DOHH2 (cell line): ENCODE measurements around the gene HSPB2.

Experiments used
- CTCF ChIP-seq: fragments of 200-600 bp; sonication (generic); IDR thresholded peaks from one replicate; pipeline ENCODE4 v1.5.1; 2014; ENCODE audit warnings: antibody characterized with exemption, mild to moderate bottlenecking, low read depth, low read length; ENCODE audit not compliant: poor library complexity, severe bottlenecking
- EZH2phosphoT487 ChIP-seq: fragments of 200-600 bp; sonication (generic); IDR thresholded peaks from 2 replicates; pipeline ENCODE4 v1.6.1; 2017; ENCODE audit warnings: borderline replicate concordance, mild to moderate bottlenecking, antibody characterized with exemption, low read length, moderate library complexity, mixed read lengths

GRCh38 chr11:111917788-111918187 is 5.3 kb downstream of the HSPB2 start:
- no peak for TF ChIP-seq CTCF
- TF ChIP-seq EZH2phosphoT487 = no peak
